ENCODE measurements around the gene IGSF1. TPM values are rescaled to one million over a fixed set of nuclear protein-coding genes. Genes with fewer than 3 reads are reported as not detected.

Gene IGSF1
- total RNA-seq (2022; extraction: Qiagen RNA extraction; ENCODE audit: low read depth) = 0.24 to 0.45 TPM (median 0.38 TPM) in 5 replicates

GRCh38 chrX:131288738-131289511 is at the start of gene IGSF1:
Gene IGSF1, minus strand, starts transcription at chrX:131289306. Its CDS starts 2,632 bp downstream, at chrX:131286674.

Other genes starting within 250 kb of the IGSF1 start
- not detected in 5 replicates for gene ARHGAP36, start 231.0 kb downstream of the IGSF1 start, total RNA-seq (2022; extraction: Qiagen RNA extraction; ENCODE audit: low read depth)